ENCODE measurements around the gene CCR6.

The CCR6 gene

DNA sequence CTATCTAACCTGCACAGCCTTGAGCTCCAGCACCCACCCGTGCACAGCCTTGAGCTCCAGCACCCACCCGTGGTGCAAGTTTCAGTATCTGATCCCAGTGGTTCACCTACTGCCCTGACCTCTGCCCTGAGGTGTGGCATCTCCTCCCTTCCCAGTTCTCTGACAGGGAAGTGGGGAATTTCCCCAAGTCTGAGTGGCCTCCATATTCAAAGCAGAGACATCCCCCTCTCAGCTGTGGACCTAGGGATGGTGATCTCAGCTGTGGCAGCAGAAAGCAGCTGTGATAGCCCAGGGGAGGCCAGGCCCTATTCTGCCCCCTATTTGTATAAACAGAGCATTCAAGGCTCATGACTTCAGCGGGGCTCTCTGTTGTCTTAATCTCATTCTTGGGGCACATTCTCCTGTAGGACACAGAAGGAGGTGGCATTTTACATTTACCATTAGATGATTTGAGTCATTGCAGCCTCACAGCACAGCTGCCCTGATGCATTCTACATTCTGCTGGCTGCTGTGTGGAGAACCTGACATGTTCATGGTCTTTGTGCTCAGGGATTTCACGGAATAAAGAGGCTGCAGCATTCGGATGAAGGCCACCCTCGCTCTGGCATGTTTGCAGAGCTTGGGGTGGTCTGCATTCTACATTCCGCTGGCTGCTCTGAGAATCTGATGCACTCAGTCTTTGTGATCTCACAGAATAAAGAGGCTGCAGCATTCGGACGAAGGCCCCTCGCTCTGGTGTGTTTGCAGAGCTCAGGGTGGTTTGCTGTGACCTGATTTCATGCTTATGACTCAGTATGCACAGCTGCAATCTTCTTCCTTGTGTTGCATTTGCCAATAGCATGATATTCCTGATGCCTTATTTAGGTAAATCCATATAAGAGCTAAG is 17.9 kb downstream of the CCR6 start:
- no peak for DNase-seq (ENCODE audit: low read depth)
- TF ChIP-seq, protein P1, sequence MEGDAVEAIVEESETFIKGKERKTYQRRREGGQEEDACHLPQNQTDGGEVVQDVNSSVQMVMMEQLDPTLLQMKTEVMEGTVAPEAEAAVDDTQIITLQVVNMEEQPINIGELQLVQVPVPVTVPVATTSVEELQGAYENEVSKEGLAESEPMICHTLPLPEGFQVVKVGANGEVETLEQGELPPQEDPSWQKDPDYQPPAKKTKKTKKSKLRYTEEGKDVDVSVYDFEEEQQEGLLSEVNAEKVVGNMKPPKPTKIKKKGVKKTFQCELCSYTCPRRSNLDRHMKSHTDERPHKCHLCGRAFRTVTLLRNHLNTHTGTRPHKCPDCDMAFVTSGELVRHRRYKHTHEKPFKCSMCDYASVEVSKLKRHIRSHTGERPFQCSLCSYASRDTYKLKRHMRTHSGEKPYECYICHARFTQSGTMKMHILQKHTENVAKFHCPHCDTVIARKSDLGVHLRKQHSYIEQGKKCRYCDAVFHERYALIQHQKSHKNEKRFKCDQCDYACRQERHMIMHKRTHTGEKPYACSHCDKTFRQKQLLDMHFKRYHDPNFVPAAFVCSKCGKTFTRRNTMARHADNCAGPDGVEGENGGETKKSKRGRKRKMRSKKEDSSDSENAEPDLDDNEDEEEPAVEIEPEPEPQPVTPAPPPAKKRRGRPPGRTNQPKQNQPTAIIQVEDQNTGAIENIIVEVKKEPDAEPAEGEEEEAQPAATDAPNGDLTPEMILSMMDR (IDR thresholded peaks at IDR 0.05; ENCODE audit: low read depth, low read length, missing control alignments), result peak; percentile 2
- no peak overlapping the region for H3K4me3 ChIP-seq (ENCODE audit: low read depth, low read length)

DNA sequence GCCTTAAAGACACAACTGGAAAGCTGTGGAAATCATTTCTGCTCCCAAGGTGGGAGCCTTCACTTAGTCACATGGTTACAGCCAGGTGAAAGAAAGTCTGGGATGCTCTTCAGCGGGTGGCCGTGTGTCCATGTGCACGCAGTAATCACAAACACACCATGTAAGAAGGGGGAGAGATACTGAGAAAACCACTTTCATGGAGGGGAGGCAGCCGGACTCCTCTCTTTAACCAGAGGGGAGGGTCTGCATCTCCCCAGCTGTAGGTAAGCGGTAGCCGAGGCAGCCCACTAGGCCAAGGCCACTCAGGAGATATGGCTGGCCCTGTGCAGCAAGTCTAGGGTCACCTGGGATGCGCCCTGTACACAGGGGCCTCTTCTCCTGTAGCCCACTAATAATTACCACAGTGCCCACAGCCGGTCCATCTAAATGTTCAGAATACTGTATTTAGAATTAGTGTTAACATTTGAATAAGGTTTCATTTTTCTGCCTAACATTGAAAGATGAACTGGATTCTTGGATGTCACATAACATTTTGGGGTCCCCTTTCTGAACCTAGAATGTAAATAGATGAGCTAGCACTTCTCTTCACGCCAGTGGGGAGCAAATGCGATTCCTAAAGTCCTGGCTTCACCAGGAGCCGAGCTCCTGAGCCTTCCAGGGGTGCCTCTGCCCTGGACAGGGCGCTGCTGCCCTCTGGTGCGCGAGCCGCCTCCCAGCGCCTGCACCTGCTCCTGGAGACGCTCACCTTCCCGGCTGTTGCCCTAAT is 19.0 kb downstream of the CCR6 start:
- no peak overlapping the region for H3K4me3 ChIP-seq (ENCODE audit: low read depth, low read length)
- TF ChIP-seq, protein P1 (IDR thresholded peaks at IDR 0.05; ENCODE audit: low read depth, low read length, missing control alignments), result peak; percentile 92
- DNase-seq (ENCODE audit: low read depth), result no peak

DNA sequence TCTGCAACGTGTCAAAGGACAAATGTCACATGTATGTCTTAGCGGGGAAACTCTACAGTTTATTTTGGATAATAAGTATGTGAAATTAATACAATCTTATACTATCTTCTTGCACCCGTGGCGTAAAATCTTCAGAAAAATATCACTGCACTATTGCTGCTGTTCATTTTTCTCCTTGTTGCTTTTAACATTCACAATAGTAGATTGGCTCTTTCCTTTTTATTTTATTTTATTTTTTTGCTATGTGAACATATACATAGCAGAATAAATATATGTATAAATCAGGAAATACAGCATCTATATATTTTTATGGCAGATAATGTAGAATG is 19.5 kb downstream of the CCR6 start:
- no peak overlapping the region for H3K4me3 ChIP-seq (ENCODE audit: low read depth, low read length)
- TF ChIP-seq, protein P1 (IDR thresholded peaks at IDR 0.05; ENCODE audit: low read depth, low read length, missing control alignments), result no peak
- DNase-seq (ENCODE audit: low read depth), result no peak

DNA sequence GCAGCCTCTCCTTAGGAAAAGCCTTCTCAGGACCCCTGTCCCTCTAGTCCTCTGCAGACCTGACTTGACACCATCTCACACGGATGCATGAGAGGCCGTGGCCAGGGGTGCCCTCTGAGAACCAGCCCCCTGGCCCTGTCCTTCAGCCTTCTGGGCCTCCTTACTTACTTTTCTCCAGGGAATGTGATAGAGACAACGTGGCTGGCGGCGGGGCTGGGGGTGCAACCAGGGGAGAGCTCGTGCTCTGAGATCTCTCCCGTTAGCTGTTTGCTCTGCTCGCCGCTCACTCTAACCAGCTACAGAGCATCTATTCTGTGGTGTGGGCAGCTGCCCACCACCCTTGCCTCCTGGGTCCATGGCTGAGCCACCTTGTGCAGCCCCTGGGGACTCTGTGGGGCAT is 20.1 kb downstream of the CCR6 start:
- no peak for DNase-seq (ENCODE audit: low read depth)
- TF ChIP-seq, protein P1 (IDR thresholded peaks at IDR 0.05; ENCODE audit: low read depth, low read length, missing control alignments), result no peak
- H3K4me3 ChIP-seq (ENCODE audit: low read depth, low read length), result no peak overlapping the region

DNA sequence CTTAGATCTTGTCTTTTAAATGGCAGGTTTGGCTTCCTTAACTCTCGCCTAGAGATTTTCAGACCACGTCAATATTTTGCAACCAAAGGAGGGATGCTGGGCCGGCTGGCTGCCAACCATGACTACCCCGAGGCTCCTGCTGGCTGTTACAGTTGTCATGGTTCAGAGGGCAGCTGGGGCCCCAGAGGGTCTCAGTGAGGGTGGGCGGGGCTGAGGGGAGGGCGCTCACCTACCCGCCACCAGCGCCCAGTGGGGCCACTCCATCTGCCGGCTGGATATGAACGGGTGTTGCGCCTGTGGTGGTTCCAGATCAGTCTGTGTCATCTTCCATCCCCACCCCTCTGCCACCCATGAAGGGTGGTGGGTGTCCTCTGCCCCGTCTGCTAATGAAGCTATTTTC is 22.6 kb downstream of the CCR6 start:
- DNase-seq (ENCODE audit: low read depth), result no peak
- H3K4me3 ChIP-seq (ENCODE audit: low read depth, low read length), result no peak overlapping the region
- TF ChIP-seq, protein P1 (IDR thresholded peaks at IDR 0.05; ENCODE audit: low read depth, low read length, missing control alignments), result no peak

DNA sequence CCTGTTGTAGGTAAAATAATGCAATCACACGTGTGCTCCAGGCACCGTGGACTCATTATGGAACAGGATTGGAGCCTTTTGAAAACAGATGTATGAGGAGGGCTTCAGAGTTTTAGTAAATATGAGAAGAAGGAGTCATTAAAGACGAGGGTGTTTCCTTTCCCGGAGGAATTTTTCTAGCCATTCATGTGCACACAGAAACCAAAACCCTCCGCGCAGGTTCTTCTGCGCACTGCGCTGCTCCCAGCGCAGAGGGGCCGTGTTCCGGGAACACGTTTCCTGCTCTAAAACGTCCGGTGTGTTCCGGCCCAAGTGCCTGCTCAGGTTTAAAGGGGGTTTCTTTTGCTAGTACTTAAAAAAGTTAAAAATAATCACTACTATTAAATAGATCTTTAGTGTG is 23.2 kb downstream of the CCR6 start:
- DNase-seq (ENCODE audit: low read depth), result no peak
- peak overlapping the region; percentile 5; the same call in 1 of the 2 replicates for H3K4me3 ChIP-seq (ENCODE audit: low read depth, low read length)
- TF ChIP-seq, protein P1 (IDR thresholded peaks at IDR 0.05; ENCODE audit: low read depth, low read length, missing control alignments), result no peak

Data from GM12864 (cell line).